Suprapubic skin (tissue), 3 donors: Measurements from ENCODE around the gene CCDC71L.

Experiments used
- POLR2AphosphoS5 ChIP-seq, 3 donors: sonication (generic); formaldehyde crosslinking; IDR thresholded peaks; one replicate each; pipeline ENCODE4 v1.6.1; 2017; ENCODE audit warnings: antibody characterized with exemption in 3 of 3
- TF ChIP-seq, protein P1 (sequence below), 2 donors: fragments of 200-600 bp in 1 of 2; fragments of 450-650 bp in 1 of 2; sonication (generic) in 1 of 2; IDR thresholded peaks; one replicate each; pipeline ENCODE4 v1.5.1; 2016 to 2019; ENCODE audit warnings: antibody characterized with exemption in 2 of 2, mild to moderate bottlenecking in 1 of 2, moderate library complexity in 1 of 2

DNA sequence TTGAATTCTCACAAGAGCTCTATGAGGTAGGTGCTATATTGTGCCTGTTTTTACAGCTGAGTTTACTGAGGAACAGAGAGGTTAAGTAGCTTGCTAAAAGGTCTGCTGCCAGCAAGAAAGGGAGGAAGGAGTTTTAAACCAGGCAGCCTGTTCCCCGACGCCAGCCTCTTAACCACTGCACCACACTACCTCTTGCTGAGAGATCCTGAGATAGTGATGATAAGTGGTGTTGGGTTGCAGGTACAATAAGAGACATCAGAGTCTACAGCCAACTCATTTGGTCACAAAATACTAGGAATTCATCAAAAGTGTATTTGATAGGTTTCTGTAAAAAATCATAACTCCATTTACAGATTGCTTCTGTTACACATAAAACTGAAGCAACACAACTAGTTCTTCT is 8.0 kb downstream of the CCDC71L start:
- TF ChIP-seq POLR2AphosphoS5 (IDR thresholded peaks at IDR 0.05) = no peak
- TF ChIP-seq, protein P1, sequence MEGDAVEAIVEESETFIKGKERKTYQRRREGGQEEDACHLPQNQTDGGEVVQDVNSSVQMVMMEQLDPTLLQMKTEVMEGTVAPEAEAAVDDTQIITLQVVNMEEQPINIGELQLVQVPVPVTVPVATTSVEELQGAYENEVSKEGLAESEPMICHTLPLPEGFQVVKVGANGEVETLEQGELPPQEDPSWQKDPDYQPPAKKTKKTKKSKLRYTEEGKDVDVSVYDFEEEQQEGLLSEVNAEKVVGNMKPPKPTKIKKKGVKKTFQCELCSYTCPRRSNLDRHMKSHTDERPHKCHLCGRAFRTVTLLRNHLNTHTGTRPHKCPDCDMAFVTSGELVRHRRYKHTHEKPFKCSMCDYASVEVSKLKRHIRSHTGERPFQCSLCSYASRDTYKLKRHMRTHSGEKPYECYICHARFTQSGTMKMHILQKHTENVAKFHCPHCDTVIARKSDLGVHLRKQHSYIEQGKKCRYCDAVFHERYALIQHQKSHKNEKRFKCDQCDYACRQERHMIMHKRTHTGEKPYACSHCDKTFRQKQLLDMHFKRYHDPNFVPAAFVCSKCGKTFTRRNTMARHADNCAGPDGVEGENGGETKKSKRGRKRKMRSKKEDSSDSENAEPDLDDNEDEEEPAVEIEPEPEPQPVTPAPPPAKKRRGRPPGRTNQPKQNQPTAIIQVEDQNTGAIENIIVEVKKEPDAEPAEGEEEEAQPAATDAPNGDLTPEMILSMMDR (IDR thresholded peaks at IDR 0.05) = no peak
